ENCODE measurements around the gene SMAD9. TPM values are rescaled to one million over a fixed set of nuclear protein-coding genes. Genes with fewer than 3 reads are reported as not detected.

Gene SMAD9
- total and polyA plus RNA-seq, 2 of the 13 experiments (the other 11 are each of a cell fraction or from before 2014, with no cell fraction given), result 4.2 to 7.7 TPM

- TF ChIP-seq GMEB2 (CRISPR knock-in tag; IDR thresholded peaks at IDR 0.05; ENCODE audit: low read depth) (no peak), ZNF326 (CRISPR knock-in tag; IDR thresholded peaks at IDR 0.05; ENCODE audit: borderline replicate concordance) (no peak), ZGPAT (CRISPR knock-in tag; IDR thresholded peaks at IDR 0.05) (no peak), TERF1 (CRISPR knock-in tag; IDR thresholded peaks at IDR 0.05) (no peak), POLR2AphosphoS5 (IDR thresholded peaks at IDR 0.05; ENCODE audit: low read depth, low read length) (no peak), ARNT2 (CRISPR knock-in tag; IDR thresholded peaks at IDR 0.05; ENCODE audit: low read depth) (no peak), HMGXB3 (CRISPR knock-in tag; IDR thresholded peaks at IDR 0.05; ENCODE audit: borderline replicate concordance) (no peak)
Observed at GRCh38 chr13:36814465-36814864, 105.6 kb downstream of the SMAD9 start (continued).

Measured in HepG2 (cell line).